Omental fat pad (tissue), 4 donors: ENCODE results near the gene VIT. TPM values are rescaled to one million over a fixed set of nuclear protein-coding genes. Genes with fewer than 3 reads are reported as not detected.

ENCODE experiments used
- ATAC-seq: fragments of 150-250 bp; one replicate; pipeline ENCODE4 v1.9.1; 2016; ENCODE audit warnings: mild to moderate bottlenecking, moderate library complexity; ENCODE audit not compliant: low FRiP score
- DNase-seq: peaks from one replicate; pipeline ENCODE4 v3.0.0-alpha.2; 2019; ENCODE audit warnings: low spot score
- total RNA-seq, 4 donors: library from RNA; depleted of rRNA; stranded (reverse); fragments of >200 nt; gene quantifications; one replicate each; pipeline ENCODE4 v1.1.0, GENCODE V29; 2016
- TF ChIP-seq, protein P1 (sequence below), 3 donors: fragments of 450-650 bp; IDR thresholded peaks; one replicate each; pipeline ENCODE4 v1.5.1; 2016 to 2017; ENCODE audit warnings: antibody characterized with exemption in 3 of 3, mild to moderate bottlenecking in 3 of 3, moderate library complexity in 2 of 3

The VIT gene
- total RNA-seq, 4 donors from 2014 or later: 10.2 to 36.4 (median 19.8) TPM

DNA sequence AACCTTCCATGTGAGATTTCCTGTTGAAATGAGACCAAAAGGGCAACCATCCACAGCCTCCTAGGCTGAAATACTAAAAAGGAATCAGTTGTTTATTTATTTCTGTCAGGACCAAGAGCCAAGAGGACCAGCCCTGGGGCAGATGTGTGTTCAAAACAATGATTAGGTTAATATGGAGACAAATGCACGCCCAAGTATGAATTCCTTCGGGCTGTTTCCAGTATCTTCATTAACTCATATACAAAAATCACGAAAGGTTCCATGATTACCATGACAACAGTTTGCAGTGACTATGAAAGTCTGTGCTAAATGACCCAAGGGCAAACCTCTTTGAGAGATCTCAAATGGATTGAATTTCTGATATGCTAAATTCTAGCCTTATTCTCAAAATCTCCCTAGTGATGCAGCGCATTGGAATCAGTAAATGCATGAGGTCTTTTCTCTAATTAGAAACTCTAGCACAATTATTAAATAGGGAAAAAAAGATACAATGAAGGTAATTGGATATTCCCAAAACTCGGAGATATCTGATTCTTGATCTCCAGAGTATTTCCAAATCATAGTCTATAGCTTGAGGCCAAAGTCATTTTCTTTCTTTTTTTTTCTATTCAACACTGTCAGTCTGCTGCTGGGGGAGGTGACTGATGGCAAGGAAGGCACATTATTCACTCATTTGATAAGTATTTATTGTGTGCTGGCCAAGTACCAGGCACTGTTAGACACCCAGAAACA, 35.6 kb downstream of the VIT start:
- TF ChIP-seq, protein P1, sequence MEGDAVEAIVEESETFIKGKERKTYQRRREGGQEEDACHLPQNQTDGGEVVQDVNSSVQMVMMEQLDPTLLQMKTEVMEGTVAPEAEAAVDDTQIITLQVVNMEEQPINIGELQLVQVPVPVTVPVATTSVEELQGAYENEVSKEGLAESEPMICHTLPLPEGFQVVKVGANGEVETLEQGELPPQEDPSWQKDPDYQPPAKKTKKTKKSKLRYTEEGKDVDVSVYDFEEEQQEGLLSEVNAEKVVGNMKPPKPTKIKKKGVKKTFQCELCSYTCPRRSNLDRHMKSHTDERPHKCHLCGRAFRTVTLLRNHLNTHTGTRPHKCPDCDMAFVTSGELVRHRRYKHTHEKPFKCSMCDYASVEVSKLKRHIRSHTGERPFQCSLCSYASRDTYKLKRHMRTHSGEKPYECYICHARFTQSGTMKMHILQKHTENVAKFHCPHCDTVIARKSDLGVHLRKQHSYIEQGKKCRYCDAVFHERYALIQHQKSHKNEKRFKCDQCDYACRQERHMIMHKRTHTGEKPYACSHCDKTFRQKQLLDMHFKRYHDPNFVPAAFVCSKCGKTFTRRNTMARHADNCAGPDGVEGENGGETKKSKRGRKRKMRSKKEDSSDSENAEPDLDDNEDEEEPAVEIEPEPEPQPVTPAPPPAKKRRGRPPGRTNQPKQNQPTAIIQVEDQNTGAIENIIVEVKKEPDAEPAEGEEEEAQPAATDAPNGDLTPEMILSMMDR (IDR thresholded peaks at IDR 0.05): no peak
- no peak for DNase-seq
- ATAC-seq: no peak

DNA sequence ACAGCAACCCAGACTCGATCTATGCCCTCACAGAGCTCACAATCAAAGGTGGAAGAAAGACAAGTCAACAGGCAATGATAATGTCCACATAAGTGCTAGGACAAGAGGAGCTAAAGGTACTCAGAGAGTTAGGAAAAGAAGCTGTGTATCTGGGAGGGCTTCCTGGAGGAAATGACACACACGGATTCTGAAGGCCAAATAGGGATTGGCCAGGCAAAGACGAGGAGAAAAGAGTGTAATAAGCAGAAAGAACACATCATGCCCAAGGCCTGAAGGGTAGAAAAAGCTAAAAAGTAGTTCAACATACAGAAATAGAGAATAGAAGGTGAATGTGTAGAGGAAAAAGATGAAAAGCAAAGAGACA, 36.1 kb downstream of the VIT start:
- ATAC-seq (no peak), DNase-seq (no peak)
- TF ChIP-seq, protein P1 (IDR thresholded peaks at IDR 0.05): no peak

DNA sequence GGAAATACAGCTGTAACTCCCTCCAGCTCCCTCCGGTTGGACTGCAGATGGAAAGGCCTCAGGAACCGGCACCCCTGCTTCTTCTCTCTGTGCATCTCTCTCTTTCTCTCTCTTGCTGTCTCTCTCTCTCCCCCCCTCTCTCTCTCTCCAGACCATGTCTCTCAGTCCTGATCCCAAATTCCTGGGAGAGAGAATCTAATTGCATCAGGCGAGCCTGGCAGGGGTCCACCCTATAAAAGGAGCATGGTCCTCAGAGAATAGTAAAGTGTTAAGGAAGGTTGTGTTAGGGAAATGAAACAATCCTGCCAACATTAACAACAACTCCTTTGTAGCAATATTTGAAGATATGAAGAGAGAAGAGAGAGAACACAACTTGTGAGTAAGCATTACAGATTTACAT, 36.7 kb downstream of the VIT start:
- no peak for DNase-seq
- TF ChIP-seq, protein P1 (IDR thresholded peaks at IDR 0.05): no peak
- no peak for ATAC-seq

DNA sequence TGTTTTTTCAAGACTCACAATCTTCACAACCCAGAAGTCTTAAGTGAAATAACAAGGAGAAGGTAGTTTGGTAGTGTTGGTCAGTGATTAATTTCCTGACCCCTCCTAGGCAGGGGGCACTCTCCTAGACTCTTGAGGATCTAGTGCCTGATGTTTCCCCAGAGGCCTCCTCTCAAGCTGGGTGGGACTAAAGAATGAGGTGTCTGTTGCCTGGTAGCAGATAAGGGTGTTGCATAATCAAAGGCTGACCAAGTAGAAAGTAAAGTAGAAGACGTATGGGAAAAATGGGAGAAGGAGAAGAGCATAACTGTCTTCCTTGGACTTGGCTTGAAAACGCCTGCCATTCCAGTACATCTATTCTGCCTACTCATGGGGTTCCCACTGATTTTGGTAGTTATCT, 37.8 kb downstream of the VIT start:
- TF ChIP-seq, protein P1 (IDR thresholded peaks at IDR 0.05): no peak
- DNase-seq (no peak), ATAC-seq (peak; percentile 68)

DNA sequence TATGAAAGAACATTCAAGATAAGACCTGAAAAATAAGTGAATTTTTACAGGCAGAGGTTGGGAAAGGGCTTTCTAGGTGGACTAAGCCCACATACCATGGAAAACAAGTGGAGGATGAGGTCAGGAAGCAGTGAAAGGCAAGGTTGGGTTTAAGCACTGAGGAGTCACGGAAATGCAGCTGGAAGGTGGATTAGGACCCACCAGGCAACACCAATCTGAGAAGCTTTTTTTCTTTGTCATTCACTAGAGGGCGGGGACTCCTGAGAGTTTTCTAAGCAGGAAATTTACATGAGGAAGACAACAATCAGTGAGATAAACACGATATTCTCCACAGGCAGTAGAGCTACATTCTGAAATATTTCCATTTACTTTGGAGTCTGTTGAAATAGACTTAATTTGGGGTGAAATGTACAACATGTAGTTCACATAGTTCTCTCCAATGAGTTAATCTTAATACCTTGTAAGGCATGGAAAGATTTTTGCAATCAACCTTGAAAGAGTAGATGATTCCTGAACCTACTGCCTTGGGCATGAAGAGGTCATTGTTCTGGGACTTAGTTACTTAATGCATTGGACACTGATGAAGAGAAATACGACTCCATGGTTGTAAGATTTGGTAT, 40.7 kb downstream of the VIT start:
- TF ChIP-seq, protein P1 (IDR thresholded peaks at IDR 0.05): no peak
- DNase-seq (no peak), ATAC-seq (no peak)

DNA sequence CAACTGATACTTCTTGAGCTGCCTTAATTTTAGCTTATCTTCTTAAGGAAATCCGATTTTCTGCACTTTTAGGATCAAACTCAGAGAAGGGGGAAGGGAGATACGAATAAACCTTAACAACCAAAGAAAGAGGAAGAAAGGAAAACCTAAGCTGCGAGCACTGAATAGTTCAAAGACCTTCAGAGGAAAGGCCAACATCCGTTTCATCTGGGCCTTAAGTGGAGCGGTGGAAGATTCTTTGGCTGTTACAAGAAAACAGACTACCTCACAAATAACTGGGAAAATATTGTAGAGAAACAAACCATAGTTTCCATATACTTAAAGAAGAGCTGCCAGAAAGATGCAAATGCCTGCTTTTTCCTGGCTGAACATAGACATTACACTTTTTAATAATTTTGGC, 43.6 kb downstream of the VIT start:
- TF ChIP-seq, protein P1 (IDR thresholded peaks at IDR 0.05): no peak
- no peak for ATAC-seq
- DNase-seq: no peak
